ENCODE results near the gene TMEM119. TPM values are rescaled to one million over a fixed set of nuclear protein-coding genes. Genes with fewer than 3 reads are reported as not detected.

The TMEM119 gene
- total RNA-seq, 1 donor from 2014 or later: 0.36 TPM

GRCh38 chr12:108580531-108580930 lies 17.4 kb downstream of the TMEM119 start:
- Mint-ChIP-seq H3K27ac (ENCODE audit: unreplicated experiment) (no peak overlapping the region), H3K4me3 (ENCODE audit: unreplicated experiment) (no peak overlapping the region), H3K9me3 (ENCODE audit: unreplicated experiment) (no peaks in the 10 kb centered on the region), H3K27me3 (ENCODE audit: unreplicated experiment) (peaks cover 3% of the 10 kb centered on the region), H3K4me1 (ENCODE audit: unreplicated experiment) (peaks cover 9% of the 10 kb centered on the region), H3K36me3 (ENCODE audit: low read depth, unreplicated experiment) (peaks cover 11% of the 10 kb centered on the region)
- DNase-seq (ENCODE audit: low spot score): no peak
- TF ChIP-seq CTCF (IDR thresholded peaks at IDR 0.05; ENCODE audit: unreplicated experiment): no peak

DNA sequence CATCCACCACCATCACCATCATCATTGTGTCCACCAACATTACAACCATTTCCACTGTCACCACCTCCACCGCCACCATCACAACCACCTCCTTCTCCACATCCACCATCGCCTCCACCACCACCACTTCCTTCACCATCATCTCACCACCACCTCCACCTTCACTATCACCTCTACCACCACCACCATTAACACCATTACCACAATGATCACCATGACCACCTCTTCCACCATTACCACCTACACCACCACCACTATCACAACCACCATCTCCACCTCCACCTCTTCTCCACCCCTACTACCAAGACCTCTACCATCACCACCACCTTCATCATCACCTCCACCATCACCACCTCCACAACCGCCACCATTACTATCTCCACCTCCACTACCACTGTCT lies 19.1 kb downstream of the TMEM119 start:
- Mint-ChIP-seq H3K4me3 (ENCODE audit: unreplicated experiment) (peak overlapping the region; percentile 4), H3K9me3 (ENCODE audit: unreplicated experiment) (no peaks in the 10 kb centered on the region), H3K4me1 (ENCODE audit: unreplicated experiment) (peaks cover 9% of the 10 kb centered on the region), H3K27ac (ENCODE audit: unreplicated experiment) (no peak overlapping the region), H3K27me3 (ENCODE audit: unreplicated experiment) (peaks cover 3% of the 10 kb centered on the region), H3K36me3 (ENCODE audit: low read depth, unreplicated experiment) (peaks cover 11% of the 10 kb centered on the region)
- TF ChIP-seq CTCF (IDR thresholded peaks at IDR 0.05; ENCODE audit: unreplicated experiment): no peak
- DNase-seq (ENCODE audit: low spot score): no peak

GRCh38 chr12:108578264-108578663 lies 19.6 kb downstream of the TMEM119 start:
- H3K4me1 Mint-ChIP-seq (ENCODE audit: unreplicated experiment): peaks cover 9% of the 10 kb centered on the region
- H3K4me3 Mint-ChIP-seq (ENCODE audit: unreplicated experiment): no peak overlapping the region

DNA sequence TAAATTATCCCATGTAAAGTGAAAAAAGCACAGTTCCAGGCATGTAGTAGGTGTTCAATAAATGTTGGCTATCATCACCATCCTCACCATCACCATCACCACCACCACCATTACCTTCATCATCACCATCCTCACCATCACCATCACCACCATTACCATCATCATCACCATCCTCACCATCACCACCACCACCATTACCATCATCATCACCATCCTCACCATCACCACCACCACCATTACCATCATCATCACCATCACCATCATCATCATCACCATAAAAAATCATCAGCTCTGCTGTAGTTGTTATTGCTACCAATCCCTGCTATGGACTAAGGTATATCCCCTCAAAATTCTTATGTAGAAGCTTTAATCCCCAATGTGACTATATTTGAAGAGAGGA lies 20.4 kb downstream of the TMEM119 start:
- no peak for TF ChIP-seq CTCF (IDR thresholded peaks at IDR 0.05; ENCODE audit: unreplicated experiment)
- Mint-ChIP-seq H3K27me3 (ENCODE audit: unreplicated experiment) (peaks cover 3% of the 10 kb centered on the region), H3K4me1 (ENCODE audit: unreplicated experiment) (peaks cover 9% of the 10 kb centered on the region), H3K27ac (ENCODE audit: unreplicated experiment) (no peak overlapping the region), H3K9me3 (ENCODE audit: unreplicated experiment) (no peaks in the 10 kb centered on the region), H3K36me3 (ENCODE audit: low read depth, unreplicated experiment) (peaks cover 11% of the 10 kb centered on the region), H3K4me3 (ENCODE audit: unreplicated experiment) (peak overlapping the region; percentile 51)
- no peak for DNase-seq (ENCODE audit: low spot score)

More at GRCh38 chr12:108578264-108578663, 19.6 kb downstream of the TMEM119 start:
- H3K36me3 Mint-ChIP-seq (ENCODE audit: low read depth, unreplicated experiment): peaks cover 11% of the 10 kb centered on the region
- no peak for DNase-seq (ENCODE audit: low spot score)
- no peak for TF ChIP-seq CTCF (IDR thresholded peaks at IDR 0.05; ENCODE audit: unreplicated experiment)
- peaks cover 3% of the 10 kb centered on the region for H3K27me3 Mint-ChIP-seq (ENCODE audit: unreplicated experiment)
- no peak overlapping the region for H3K27ac Mint-ChIP-seq (ENCODE audit: unreplicated experiment)
- no peaks in the 10 kb centered on the region for H3K9me3 Mint-ChIP-seq (ENCODE audit: unreplicated experiment)

DNA sequence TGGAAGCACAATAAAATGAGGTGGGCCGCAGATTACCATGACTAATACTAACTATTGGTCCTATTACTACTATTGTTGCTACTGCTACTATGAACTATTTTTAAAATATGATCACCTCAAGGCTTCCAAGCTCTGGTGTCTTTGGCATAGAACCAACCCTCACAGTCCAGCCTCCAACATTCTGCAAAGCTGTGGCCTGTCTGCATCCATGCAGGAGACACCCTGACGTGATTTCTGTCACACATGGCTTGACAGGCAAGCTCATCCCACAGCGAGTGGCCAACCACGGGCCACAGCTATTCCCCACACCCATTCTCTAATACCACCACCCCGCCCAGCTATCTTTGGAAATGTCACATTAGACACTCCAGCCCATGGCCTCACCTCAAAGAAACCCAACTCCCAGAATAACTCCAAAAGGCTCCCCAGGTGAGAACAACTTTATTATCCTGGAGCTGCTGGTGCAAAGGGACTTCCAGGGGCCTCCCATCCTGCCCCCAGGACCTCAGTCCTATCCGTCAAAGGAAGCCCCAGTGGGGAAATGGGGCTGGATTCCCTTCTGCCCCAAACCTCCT lies 21.1 kb downstream of the TMEM119 start:
- H3K27ac Mint-ChIP-seq (ENCODE audit: unreplicated experiment): no peak overlapping the region
- peaks cover 9% of the 10 kb centered on the region for H3K4me1 Mint-ChIP-seq (ENCODE audit: unreplicated experiment)
- H3K27me3 Mint-ChIP-seq (ENCODE audit: unreplicated experiment): peaks cover 3% of the 10 kb centered on the region
- no peak for DNase-seq (ENCODE audit: low spot score)
- no peak overlapping the region for H3K4me3 Mint-ChIP-seq (ENCODE audit: unreplicated experiment)
- no peaks in the 10 kb centered on the region for H3K9me3 Mint-ChIP-seq (ENCODE audit: unreplicated experiment)
- peaks cover 11% of the 10 kb centered on the region for H3K36me3 Mint-ChIP-seq (ENCODE audit: low read depth, unreplicated experiment)
- no peak for TF ChIP-seq CTCF (IDR thresholded peaks at IDR 0.05; ENCODE audit: unreplicated experiment)
